Fibroblast of lung (primary cell): ENCODE results near the gene LYPD6. TPM values are rescaled to one million over a fixed set of nuclear protein-coding genes. Genes with fewer than 3 reads are reported as not detected.

ENCODE experiments used
- DNase-seq, 2 donors: peaks; one replicate each; pipeline versions ENCODE4 v3.0.0 to v3.0.0-alpha.2; 2010; ENCODE audit warnings: low read depth in 2 of 2
- H2AFZ ChIP-seq: 2 replicates; pipeline ENCODE4 v1.5.1; 2012; ENCODE audit warnings: low read length, control low read depth, inconsistent platforms
- H3K27ac ChIP-seq: 2 replicates; pipeline ENCODE4 v1.5.1; 2011; ENCODE audit warnings: low read length, control low read depth; ENCODE audit not compliant: insufficient read depth
- H3K27me3 ChIP-seq: 2 replicates; pipeline ENCODE4 v1.5.1; 2011; ENCODE audit warnings: mild to moderate bottlenecking, low read length; ENCODE audit not compliant: control insufficient read depth, insufficient read depth
- H3K36me3 ChIP-seq: 2 replicates; pipeline ENCODE4 v1.5.1; 2011; ENCODE audit warnings: low read length; ENCODE audit not compliant: control insufficient read depth, insufficient read depth
- H3K4me1 ChIP-seq: 2 replicates; pipeline ENCODE4 v1.5.1; 2011; ENCODE audit warnings: low read length; ENCODE audit not compliant: control insufficient read depth, insufficient read depth; ENCODE audit errors: extremely low read depth
- H3K4me2 ChIP-seq: 2 replicates; pipeline ENCODE4 v1.5.1; 2011; ENCODE audit warnings: low read length, control low read depth; ENCODE audit not compliant: insufficient read depth; ENCODE audit errors: extremely low read depth
- H3K4me3 ChIP-seq, 4 experiments: fragments of 200-600 bp in 1 of 4; sonication (generic) in 1 of 4; replicated peaks in 1 of 4; 2 replicates each; pipeline ENCODE4 v1.5.1; 2011 to 2016; ENCODE audit warnings: low read length in 4 of 4, low read depth in 3 of 4, mild to moderate bottlenecking in 3 of 4, control low read depth in 2 of 4, inconsistent platforms in 1 of 4, mixed read lengths in 1 of 4; ENCODE audit not compliant: insufficient read depth in 1 of 4; ENCODE audit errors: control extremely low read depth in 1 of 4
- H3K79me2 ChIP-seq: 2 replicates; pipeline ENCODE4 v1.5.1; 2012; ENCODE audit warnings: mild to moderate bottlenecking, low read length, inconsistent platforms; ENCODE audit not compliant: control insufficient read depth, insufficient read depth
- H3K9ac ChIP-seq: 2 replicates; pipeline ENCODE4 v1.5.1; 2011; ENCODE audit warnings: mild to moderate bottlenecking, low read length, control low read depth; ENCODE audit not compliant: insufficient read depth
- H3K9me3 ChIP-seq: 2 replicates; pipeline ENCODE4 v1.5.1; 2012; ENCODE audit warnings: low read depth, low read length; ENCODE audit not compliant: control insufficient read depth, insufficient read depth
- H4K20me1 ChIP-seq: 2 replicates; pipeline ENCODE4 v1.5.1; 2011; ENCODE audit warnings: low read length; ENCODE audit not compliant: control insufficient read depth, insufficient read depth; ENCODE audit errors: extremely low read depth
- CTCF ChIP-seq, 2 donors: IDR thresholded peaks in 1 of 2; conservative IDR thresholded peaks in 1 of 2; 1 replicate in 1 of 2; 2 replicates in 1 of 2; pipeline ENCODE4 v1.5.1; 2011 to 2012; ENCODE audit warnings: low read length in 2 of 2, control low read depth in 1 of 2, inconsistent platforms in 1 of 2, low read depth in 1 of 2, mild to moderate bottlenecking in 1 of 2
- EZH2 ChIP-seq: IDR thresholded peaks from 2 replicates; pipeline ENCODE4 v1.5.1; 2012; ENCODE audit warnings: low read length, control low read depth, mild to moderate bottlenecking; ENCODE audit errors: missing control alignments
- polyA plus RNA-seq, 2 donors: library from polyadenylated mRNA; depleted of rRNA in 1 of 2; stranded (reverse) in 1 of 2; unstranded in 1 of 2; fragments of >200 nt; gene quantifications; 2 replicates each; pipeline ENCODE4 v1.2.1, GENCODE V29; 2011 to 2012; ENCODE audit warnings: missing spikeins in 1 of 2
- total RNA-seq: library from RNA; depleted of rRNA; stranded (reverse); fragments of >200 nt; gene quantifications from 2 replicates; pipeline ENCODE4 v1.2.1, GENCODE V29; 2014

LYPD6 gene
- total and polyA plus RNA-seq, 2 donors (not counting 1 experiment from before 2014, with no cell fraction given), result 0.17 to 3.7 TPM

GRCh38 chr2:149331023-149331400 lies 625 bp downstream of the LYPD6 start:
- Histone ChIP-seq H3K79me2 (no peaks in the 10 kb centered on the region), H3K4me1 (no peaks in the 10 kb centered on the region), H3K9ac (peak overlapping the region; percentile 40), H3K4me2 (peak overlapping the region; percentile 83), H3K27me3 (peaks cover 8% of the 10 kb centered on the region), H4K20me1 (no peaks in the 10 kb centered on the region), H3K36me3 (no peaks in the 10 kb centered on the region), H3K4me3 (peak overlapping the region; percentile 49 to 70 (median 66)), H2AFZ (peak overlapping the region; percentile 69), H3K27ac (no peak overlapping the region), H3K9me3 (no peaks in the 10 kb centered on the region)
- no peak for TF ChIP-seq CTCF (conservative IDR thresholded peaks at IDR 0.05 in 1 of 2, IDR thresholded peaks at IDR 0.05 in 1 of 2; ENCODE audit: low read depth in 1 of 2, low read length in 2 of 2)
- peak; percentile 56 for TF ChIP-seq EZH2
- no peak for DNase-seq

GRCh38 chr2:149332364-149332763 lies 2.0 kb downstream of the LYPD6 start:
- H3K27ac ChIP-seq, result no peak overlapping the region
- no peaks in the 10 kb centered on the region for H3K79me2 ChIP-seq
- H4K20me1 ChIP-seq, result no peaks in the 10 kb centered on the region
- H3K9me3 ChIP-seq, result no peaks in the 10 kb centered on the region
- no peak overlapping the region for H3K4me3 ChIP-seq
- peaks cover 8% of the 10 kb centered on the region for H3K27me3 ChIP-seq
- TF ChIP-seq CTCF (conservative IDR thresholded peaks at IDR 0.05 in 1 of 2, IDR thresholded peaks at IDR 0.05 in 1 of 2; ENCODE audit: low read depth in 1 of 2, low read length in 2 of 2), result no peak
- TF ChIP-seq EZH2, result no peak
- no peak overlapping the region for H3K9ac ChIP-seq
- H3K4me2 ChIP-seq, result no peak overlapping the region
- no peak overlapping the region for H2AFZ ChIP-seq
- no peak for DNase-seq
- no peaks in the 10 kb centered on the region for H3K36me3 ChIP-seq
- no peaks in the 10 kb centered on the region for H3K4me1 ChIP-seq

GRCh38 chr2:149333636-149334035 lies 3.2 kb downstream of the LYPD6 start:
- TF ChIP-seq EZH2 (no peak), CTCF (conservative IDR thresholded peaks at IDR 0.05 in 1 of 2, IDR thresholded peaks at IDR 0.05 in 1 of 2; ENCODE audit: low read depth in 1 of 2, low read length in 2 of 2) (no peak)
- peaks cover 8% of the 10 kb centered on the region for H3K27me3 ChIP-seq
- no peak overlapping the region for H3K9ac ChIP-seq
- H3K9me3 ChIP-seq, result no peaks in the 10 kb centered on the region
- H3K4me2 ChIP-seq, result no peak overlapping the region
- DNase-seq, result no peak
- H4K20me1 ChIP-seq, result no peaks in the 10 kb centered on the region
- H3K79me2 ChIP-seq, result no peaks in the 10 kb centered on the region
- no peaks in the 10 kb centered on the region for H3K4me1 ChIP-seq
- no peak overlapping the region for H2AFZ ChIP-seq
- no peak overlapping the region for H3K27ac ChIP-seq
- H3K36me3 ChIP-seq, result no peaks in the 10 kb centered on the region
- H3K4me3 ChIP-seq, result no peak overlapping the region
